Measurements from ENCODE around the gene EDC3. TPM values are rescaled to one million over a fixed set of nuclear protein-coding genes. Genes with fewer than 3 reads are reported as not detected.

Gene EDC3
- total and polyA plus RNA-seq, 9 of the 15 experiments (the other 6 are each of a cell fraction or from before 2014, with no cell fraction given) = 11.7 to 63.9 (median 32.8) TPM

GRCh38 chr15:74723187-74723586 is 27.4 kb upstream of the EDC3 start (continued):
- TF ChIP-seq TSHZ1 (CRISPR knock-in tag; IDR thresholded peaks at IDR 0.05) (no peak), BCOR (IDR thresholded peaks at IDR 0.05) (peak; percentile 58), TAF7 (tag; IDR thresholded peaks at IDR 0.05) (no peak), SP1 (CRISPR knock-in tag; IDR thresholded peaks at IDR 0.05) (no peak), PTTG1 (tag; IDR thresholded peaks at IDR 0.05; ENCODE audit: low read depth) (no peak), SAP30 (IDR thresholded peaks at IDR 0.05; ENCODE audit: borderline replicate concordance, insufficient read depth, low read depth, low read length, poor library complexity, severe bottlenecking) (no peak), ZC3H8 (IDR thresholded peaks at IDR 0.05) (no peak), KDM1A (IDR thresholded peaks at IDR 0.05) (peak in 1 of 2 experiments; percentile 26; a peak in 1 of 4 replicates)

DNA sequence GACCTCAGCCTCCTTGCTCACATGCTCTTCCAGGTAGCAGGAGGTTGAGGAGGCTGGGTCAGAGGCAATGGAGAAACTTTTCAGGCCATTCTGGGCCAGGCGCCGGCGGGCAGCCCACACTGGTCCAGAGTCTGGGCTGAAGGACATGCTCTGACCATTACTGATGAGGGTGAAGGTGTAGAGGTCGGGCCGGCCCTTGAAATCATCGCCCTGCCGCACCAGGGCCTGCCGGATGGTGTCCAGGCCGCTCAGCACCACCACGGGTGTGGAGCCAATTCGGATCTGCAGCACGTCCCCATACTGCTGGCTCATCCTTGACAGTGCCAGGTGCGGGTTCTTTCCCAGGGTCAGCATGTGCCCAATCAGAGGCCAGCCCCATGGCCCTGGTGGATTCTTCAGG is 26.8 kb upstream of the EDC3 start:
- Histone ChIP-seq H3K4me1 (replicated peaks in 1 of 2; ENCODE audit: control insufficient read depth in 2 of 2, insufficient read depth in 2 of 2, low read length in 2 of 2) (peaks cover 5 to 19% of the 10 kb centered on the region in 2 experiments; a peak in 2 of 5 replicates), H3K79me2 (ENCODE audit: control insufficient read depth, insufficient read depth, low read length) (no peaks in the 10 kb centered on the region), H3K4me3 (no peak overlapping the region), H3K27ac (ENCODE audit: extremely low read depth, low read depth, low read length) (no peak overlapping the region), H3K9me3 (replicated peaks; ENCODE audit: control insufficient read depth, insufficient read depth, low read depth, low read length) (no peaks in the 10 kb centered on the region), H3K4me2 (ENCODE audit: insufficient read depth, low read length) (no peak overlapping the region), H3K27me3 (ENCODE audit: control insufficient read depth in 2 of 2, insufficient read depth in 2 of 2, low read length in 2 of 2) (peaks cover 39 to 76% of the 10 kb centered on the region in 2 experiments), H2AFZ (ENCODE audit: low read depth, low read length) (no peak overlapping the region), H3K9me1 (ENCODE audit: control insufficient read depth, insufficient read depth, low read length) (no peaks in the 10 kb centered on the region), H4K20me1 (replicated peaks; ENCODE audit: control insufficient read depth, insufficient read depth, low read length) (no peaks in the 10 kb centered on the region), H3K9ac (ENCODE audit: insufficient read depth in 1 of 2, low read depth in 2 of 2, low read length in 2 of 2) (peak overlapping the region in 1 of 2 experiments; percentile 23; a peak in 2 of 4 replicates), H3K36me3 (ENCODE audit: control insufficient read depth, insufficient read depth, low read length) (no peaks in the 10 kb centered on the region)
- WGBS (ENCODE audit: insufficient coverage, low coverage, missing lambda C conversion rate) = 5% methylated on average over 13 of the region's 13 CpGs
- ChIA-PET CTCF (ENCODE audit: low intra/inter-chr PET ratio) (no interaction called here), POLR2A (no interaction called here)
- TF ChIP-seq ZNF586 (CRISPR knock-in tag; conservative IDR thresholded peaks at IDR 0.05) (no peak), ZBTB17 (CRISPR knock-in tag; IDR thresholded peaks at IDR 0.05) (no peak), NUFIP1 (IDR thresholded peaks at IDR 0.05; ENCODE audit: partially characterized antibody) (no peak)
- no peak for DNase-seq (ENCODE audit: extremely low read depth in 1 of 4, low spot score in 3 of 4)
- intact Hi-C loops (cut with micrococcal nuclease) (no loop called here), in situ Hi-C loops (cut with MboI) (no loop called here)
- no peak for FAIRE-seq
- BruUV-seq (replicated peaks) = no TSS peak
- no peak for ATAC-seq

Measured in K562 (cell line).